Measurements from ENCODE around the gene F11R.
"Not testable (repeated sequence)": the region's sequence is repeated elsewhere in the genome, so short reads cannot be mapped to it uniquely, and the experiment has no call there.

DNA sequence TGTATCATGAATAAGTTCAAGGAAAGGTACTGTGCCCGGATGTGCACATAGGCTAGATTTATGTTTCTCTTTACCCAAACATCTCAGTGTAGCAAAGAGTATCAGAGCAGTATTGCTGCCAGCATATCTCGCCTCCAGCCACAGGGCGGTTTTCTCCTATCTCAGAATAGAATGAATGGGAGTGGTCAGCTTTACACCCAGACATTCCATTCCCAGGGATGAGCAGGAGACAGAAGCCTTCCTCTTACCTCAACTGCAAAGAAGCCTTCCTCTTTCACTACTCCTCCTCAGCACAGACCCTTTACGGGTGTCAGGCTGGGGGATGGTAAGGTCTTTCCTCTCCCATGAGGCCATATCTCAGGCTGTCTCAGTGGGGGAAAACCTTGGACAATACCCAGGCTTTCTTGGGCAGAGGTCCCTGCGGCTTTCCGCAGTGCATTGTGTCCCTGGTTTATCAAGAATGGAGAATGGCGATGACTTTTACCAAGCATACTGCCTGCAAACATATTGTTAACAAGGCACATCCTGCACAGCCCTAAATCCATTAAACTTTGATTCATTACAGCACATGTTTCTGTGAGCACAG lies 73.7 kb downstream of the F11R start:
- TF ChIP-seq, protein P1, sequence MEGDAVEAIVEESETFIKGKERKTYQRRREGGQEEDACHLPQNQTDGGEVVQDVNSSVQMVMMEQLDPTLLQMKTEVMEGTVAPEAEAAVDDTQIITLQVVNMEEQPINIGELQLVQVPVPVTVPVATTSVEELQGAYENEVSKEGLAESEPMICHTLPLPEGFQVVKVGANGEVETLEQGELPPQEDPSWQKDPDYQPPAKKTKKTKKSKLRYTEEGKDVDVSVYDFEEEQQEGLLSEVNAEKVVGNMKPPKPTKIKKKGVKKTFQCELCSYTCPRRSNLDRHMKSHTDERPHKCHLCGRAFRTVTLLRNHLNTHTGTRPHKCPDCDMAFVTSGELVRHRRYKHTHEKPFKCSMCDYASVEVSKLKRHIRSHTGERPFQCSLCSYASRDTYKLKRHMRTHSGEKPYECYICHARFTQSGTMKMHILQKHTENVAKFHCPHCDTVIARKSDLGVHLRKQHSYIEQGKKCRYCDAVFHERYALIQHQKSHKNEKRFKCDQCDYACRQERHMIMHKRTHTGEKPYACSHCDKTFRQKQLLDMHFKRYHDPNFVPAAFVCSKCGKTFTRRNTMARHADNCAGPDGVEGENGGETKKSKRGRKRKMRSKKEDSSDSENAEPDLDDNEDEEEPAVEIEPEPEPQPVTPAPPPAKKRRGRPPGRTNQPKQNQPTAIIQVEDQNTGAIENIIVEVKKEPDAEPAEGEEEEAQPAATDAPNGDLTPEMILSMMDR (IDR thresholded peaks at IDR 0.05), result not testable (repeated sequence)
- TF ChIP-seq POLR2A (IDR thresholded peaks at IDR 0.05); POLR2AphosphoS5 (IDR thresholded peaks at IDR 0.05; ENCODE audit: insufficient read depth in 1 of 2, low read depth in 1 of 2): not testable (repeated sequence)
